GM20000 (cell line): ENCODE results near the gene SSR2.
A peak's percentile ranks its signal among the peaks of the same experiment; 100 is the strongest.

Source experiments
- DNase-seq: peaks from one replicate; pipeline ENCODE4 v3.0.0; 2012; ENCODE audit warnings: low spot score
- TF ChIP-seq, protein P1 (sequence below): IDR thresholded peaks from 2 replicates; pipeline ENCODE4 v1.5.1; 2012; ENCODE audit warnings: mild to moderate bottlenecking, control low read depth; ENCODE audit errors: extremely low read depth, missing control alignments

Gene SSR2

DNA sequence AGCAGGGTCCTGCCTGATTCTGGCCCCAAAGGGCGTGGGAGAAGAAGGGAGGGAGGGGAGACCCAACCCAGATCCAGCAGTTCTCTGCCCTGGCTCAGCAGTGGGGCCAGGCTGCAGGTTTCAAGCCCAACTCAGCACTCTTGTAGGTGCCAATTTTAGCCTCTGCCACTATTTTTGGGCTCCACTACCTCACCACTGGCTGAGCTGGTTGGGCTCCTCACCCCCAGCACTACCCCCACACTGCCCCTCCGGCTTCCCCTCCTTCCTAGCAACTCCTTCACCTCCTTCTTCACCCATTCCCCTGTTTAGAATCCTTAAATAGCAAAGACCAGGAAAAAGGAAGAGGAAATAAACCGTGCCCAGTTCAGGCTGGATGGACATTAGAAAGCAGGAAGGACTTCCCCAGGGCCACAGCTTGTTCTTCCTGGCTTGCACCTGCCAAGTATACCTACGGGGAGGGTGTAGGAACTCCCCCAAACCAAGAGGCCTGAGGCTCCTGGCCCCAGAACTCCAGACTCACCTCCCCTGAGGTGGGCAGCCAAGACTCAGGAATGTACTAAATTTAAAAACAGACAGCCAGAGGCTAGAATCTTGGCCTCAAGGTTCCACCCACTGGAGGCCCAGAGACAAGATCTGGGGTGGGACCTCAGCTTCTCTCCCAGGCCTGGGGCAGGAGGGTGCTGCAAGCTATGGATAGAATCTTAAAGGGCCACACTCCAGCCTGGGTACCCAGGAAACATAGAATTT is 41.0 kb downstream of the SSR2 start:
- TF ChIP-seq, protein P1, sequence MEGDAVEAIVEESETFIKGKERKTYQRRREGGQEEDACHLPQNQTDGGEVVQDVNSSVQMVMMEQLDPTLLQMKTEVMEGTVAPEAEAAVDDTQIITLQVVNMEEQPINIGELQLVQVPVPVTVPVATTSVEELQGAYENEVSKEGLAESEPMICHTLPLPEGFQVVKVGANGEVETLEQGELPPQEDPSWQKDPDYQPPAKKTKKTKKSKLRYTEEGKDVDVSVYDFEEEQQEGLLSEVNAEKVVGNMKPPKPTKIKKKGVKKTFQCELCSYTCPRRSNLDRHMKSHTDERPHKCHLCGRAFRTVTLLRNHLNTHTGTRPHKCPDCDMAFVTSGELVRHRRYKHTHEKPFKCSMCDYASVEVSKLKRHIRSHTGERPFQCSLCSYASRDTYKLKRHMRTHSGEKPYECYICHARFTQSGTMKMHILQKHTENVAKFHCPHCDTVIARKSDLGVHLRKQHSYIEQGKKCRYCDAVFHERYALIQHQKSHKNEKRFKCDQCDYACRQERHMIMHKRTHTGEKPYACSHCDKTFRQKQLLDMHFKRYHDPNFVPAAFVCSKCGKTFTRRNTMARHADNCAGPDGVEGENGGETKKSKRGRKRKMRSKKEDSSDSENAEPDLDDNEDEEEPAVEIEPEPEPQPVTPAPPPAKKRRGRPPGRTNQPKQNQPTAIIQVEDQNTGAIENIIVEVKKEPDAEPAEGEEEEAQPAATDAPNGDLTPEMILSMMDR: no peak
- DNase-seq: no peak

DNA sequence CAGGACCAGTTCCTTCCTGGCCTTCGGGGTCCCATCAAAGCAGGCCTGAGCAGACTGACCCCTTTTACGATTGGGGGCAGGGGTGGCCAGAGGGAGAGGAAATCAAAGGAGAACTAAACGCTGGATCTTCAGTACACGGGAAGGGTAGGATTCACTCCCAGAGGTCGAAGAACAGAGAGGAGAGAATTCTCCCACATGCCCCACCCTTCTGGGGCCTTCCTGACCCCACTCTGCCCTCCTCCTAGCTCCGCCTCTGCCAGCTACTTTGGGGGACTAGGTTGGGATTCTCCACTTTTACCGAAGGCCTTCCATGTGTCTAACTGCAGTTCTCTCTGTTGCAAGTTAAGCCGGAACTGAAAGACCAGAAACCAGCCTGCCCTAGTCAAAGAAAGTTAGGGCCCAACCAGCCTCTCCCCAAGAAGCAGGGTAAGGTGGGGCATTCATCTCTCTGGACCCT is 41.8 kb downstream of the SSR2 start:
- DNase-seq: peak; percentile 51
- TF ChIP-seq, protein P1: no peak

DNA sequence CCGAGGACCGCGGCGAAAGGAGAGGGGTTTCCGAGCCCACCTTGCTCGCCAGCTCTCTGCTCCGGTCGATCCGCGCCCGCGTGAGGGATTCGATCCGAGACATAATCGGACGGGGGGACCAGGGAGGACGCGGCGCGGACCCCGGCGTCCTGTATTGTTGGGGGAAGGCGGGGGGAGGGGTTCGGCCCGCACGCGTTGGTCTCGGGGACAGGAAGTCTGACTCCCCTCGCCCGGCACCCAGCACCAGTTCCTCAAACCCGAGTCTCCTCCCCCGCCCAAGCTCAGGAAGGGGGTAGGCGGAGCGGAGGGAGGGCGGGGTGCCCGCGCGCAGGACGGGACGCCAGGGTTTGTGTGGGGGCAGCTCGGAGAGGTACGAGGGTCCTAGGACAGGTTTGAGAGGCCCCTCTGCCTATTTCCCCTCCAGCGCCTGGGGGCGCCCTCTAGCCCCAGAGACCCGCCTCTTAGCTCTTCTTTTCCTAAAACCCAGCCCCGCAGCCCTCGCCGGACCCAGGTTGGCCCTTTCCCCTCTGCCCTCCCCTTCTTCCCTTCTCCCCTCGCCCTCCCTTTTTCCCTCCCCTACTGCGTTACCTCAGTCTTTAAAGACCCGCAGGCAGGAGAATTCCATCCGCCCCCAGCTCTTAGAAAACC is 42.3 kb downstream of the SSR2 start, which contains the start of gene ARHGEF2:
Gene ARHGEF2 (minus strand): TSS at position 223 of the 648 bp plus-strand sequence. CDS start 120 bp downstream, at position 103.
- DNase-seq: peak; percentile 91

DNA sequence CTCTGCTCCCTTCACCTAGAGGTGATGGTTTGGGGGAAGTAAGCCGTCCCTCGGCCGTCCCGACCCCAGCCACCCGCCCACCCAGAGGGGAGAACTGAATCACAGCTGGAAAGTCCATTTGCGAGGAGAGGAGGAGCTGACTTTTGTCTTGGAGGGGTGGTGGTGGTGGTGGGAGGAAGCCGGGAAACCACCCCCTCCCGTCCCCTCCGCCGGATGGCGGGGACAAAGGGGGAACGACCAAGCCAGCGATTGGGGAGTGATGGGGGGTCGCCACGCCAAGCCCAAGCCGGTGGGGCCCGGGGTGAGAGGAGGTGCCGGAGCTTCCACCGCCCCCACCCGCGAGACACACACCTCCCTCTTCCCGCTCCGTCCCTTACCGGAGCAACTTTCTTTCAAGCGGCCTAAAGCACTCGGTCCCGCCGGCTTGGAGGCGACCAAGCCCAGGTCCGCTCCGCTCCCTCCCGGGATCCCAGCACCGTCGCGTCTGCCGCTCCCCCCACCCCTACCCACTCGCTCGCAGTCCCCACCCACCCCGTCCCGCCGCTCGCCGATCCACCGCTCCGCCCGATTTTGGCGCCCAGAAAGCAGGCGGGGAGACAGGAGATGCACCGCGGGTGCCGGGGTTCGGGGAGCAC is 42.9 kb downstream of the SSR2 start:
- TF ChIP-seq, protein P1: no peak
- DNase-seq: peak; percentile 60

More for the DNA sequence above, 42.3 kb downstream of the SSR2 start, which contains the start of gene ARHGEF2:
- TF ChIP-seq, protein P1: peak; percentile 29

DNA sequence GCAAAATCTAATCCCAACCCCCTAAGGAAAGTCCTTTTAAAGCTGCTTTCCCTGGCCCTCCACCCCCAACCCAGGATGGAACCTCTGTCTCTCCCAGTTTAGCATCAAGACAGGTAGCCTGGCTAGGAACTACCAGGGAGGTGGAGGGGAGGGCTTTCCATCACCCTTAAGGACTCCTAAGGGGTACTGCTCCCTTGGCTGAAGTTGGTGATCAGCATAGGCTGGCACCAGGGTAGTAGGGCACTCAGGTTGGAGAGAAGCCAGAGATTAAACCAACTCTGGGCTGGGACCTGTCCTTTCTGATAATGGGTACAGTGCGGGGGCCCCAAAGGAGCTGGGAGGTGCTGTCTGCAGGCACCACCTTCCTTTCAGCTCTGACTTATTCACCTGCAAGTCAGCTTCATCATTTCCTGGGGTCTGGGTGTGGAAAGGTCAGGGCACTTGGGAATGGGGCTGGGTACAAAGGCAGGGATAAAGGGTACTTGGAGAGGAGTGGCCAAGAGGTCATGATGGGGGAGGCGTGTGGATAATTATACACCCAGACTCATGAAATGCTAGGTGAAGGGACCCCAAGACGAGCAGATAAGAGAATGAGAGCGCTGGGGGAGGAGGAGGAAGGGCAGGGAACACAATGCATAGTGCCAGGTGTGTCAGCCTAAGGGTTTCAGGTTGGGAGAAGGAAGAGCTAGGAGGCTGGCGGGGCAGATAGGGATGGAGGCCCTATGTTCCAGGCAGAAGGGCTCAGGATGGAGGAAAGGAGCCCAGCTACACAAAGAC is 43.6 kb downstream of the SSR2 start:
- no peak for DNase-seq
- TF ChIP-seq, protein P1: no peak

DNA sequence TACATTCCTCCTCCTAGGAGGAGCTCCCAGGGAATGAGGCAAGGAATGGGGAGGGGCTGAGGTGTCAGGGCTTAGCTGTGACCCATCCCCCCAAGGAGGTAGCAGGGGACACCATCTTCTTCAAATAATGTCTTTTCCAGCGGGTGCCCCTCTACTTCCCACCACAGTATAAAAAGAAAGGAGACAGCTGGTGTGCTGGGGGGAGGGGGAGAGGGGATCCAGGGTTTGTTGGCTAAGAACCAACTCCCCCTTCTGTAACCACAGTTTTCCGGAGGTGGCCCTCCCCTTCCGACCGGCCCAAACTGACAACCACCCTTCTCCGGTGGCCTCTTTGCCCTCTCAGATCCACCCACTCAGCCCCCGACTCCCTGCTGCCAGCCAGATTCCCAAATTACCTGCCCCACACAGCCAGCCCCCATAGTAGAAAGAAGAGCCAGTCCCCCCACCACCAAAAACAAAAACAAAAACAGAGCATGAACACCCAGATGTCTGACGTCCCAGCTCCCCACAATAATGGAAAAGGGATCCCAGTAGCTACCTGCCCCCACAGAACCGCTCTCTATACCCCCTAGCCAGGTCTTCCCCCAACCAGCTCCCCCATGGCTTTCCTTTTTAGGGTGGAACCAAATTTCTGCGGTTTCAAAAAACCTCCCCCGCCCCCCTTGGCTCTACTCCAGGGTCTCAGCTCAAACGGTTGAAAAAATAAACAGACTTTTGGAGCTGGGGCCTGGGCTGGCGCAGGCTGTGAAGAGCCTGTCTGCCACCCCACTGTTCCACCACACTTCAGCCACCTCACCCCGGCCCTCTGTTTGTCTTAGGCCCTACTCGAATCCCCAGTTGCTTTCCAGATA is 44.5 kb downstream of the SSR2 start:
- TF ChIP-seq, protein P1: no peak
- DNase-seq: peak; percentile 57
